Measurements from ENCODE around the gene OBP2A. TPM values are rescaled to one million over a fixed set of nuclear protein-coding genes. Genes with fewer than 3 reads are reported as not detected.

Gene OBP2A
- total RNA-seq, 4 donors from 2014 or later: not detected

DNA sequence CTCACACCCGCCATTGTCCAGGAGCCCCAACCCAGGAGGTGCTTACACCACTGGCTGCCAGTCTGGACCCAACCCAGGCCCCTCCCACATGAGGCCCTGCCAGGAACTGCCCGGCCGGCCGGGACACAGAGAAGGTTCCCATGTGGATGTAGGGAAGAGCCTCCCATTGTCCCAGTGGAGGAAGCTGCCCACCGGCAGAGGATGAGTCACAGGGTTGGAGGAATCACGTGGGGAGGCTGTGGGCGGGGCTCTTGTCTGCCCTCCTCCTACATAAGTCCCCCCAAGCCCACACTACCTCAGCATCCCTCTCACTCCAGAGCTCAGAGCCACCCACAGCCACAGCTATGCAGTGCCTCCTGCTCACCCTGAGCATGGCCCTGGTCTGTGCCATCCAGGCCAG, 41.7 kb downstream of the OBP2A start:
- 21% methylated on average over 3 of the region's 7 CpGs; no CpG with 5 or more reads in 1 of the 2 donors for WGBS, 2 donors
- TF ChIP-seq CTCF (IDR thresholded peaks at IDR 0.05) (no peak), POLR2A (IDR thresholded peaks at IDR 0.05) (no peak)
- no peaks in the 10 kb centered on the region for H3K4me1 ChIP-seq
- H3K27me3 ChIP-seq: no peaks in the 10 kb centered on the region
- no peaks in the 10 kb centered on the region for H3K36me3 ChIP-seq
- H3K9me3 ChIP-seq: no peaks in the 10 kb centered on the region
- H3K4me3 ChIP-seq (replicated peaks in 1 of 3): no peak overlapping the region
- DNase-seq: no peak
- H3K27ac ChIP-seq: no peak overlapping the region
- intact Hi-C loops (cut with DNase I): no loop called here

- no peak for DNase-seq
- H3K9me3 ChIP-seq: no peaks in the 10 kb centered on the region
- TF ChIP-seq POLR2A (IDR thresholded peaks at IDR 0.05): no peak
- no peak for TF ChIP-seq CTCF (IDR thresholded peaks at IDR 0.05)
- H3K27me3 ChIP-seq: no peaks in the 10 kb centered on the region
- no peaks in the 10 kb centered on the region for H3K36me3 ChIP-seq
- H3K4me1 ChIP-seq: no peaks in the 10 kb centered on the region
- intact Hi-C loops (cut with DNase I): no loop called here
- no peak overlapping the region for H3K4me3 ChIP-seq (replicated peaks in 1 of 3)
- 95% methylated on average over 8 of the region's 9 CpGs; no CpG with 5 or more reads in 1 of the 2 donors for WGBS, 2 donors
- H3K27ac ChIP-seq: no peak overlapping the region
Measured at GRCh38 chr9:135588371-135588770, 42.4 kb downstream of the OBP2A start.

DNA sequence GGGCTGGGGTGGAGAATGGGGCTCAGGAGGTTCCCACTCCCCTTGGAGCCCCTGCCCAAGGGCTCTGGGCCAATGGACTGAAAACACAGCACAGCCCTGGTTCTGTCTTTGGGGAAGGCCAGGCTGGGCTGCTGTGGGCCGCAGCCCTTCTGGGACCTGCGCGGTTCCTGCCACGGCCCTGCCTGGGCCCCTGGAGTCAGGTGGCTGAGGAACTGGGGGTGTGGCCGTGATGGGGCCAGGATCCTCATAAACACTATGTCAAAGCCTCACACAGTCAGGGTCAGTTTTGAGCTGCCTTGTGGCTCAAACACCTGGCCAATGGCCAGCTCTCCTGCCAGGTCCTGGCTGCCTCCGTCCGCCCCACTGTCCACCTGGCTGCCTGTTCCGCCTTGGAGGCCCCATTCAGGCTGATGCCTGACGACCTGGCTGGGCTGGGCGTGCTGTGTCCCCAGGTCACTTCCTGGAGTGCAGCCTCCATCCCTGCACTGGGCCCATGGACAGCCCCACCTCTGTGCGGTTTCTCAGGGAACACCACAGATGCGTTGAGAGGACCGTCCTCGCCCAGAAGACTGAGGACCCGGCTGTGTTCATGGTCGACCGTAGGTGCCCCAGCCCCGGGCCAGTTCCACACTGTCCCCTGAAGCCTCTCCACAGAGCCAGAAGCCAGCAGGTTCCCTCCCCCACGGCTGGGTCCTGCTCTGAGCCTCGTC, 43.1 kb downstream of the OBP2A start:
- H3K27ac ChIP-seq: no peak overlapping the region
- H3K27me3 ChIP-seq: no peaks in the 10 kb centered on the region
- no peaks in the 10 kb centered on the region for H3K9me3 ChIP-seq
- 86 to 100% methylated on average over 2 to 5 of the region's 20 CpGs for WGBS, 2 donors
- no peaks in the 10 kb centered on the region for H3K36me3 ChIP-seq
- no peak for DNase-seq
- no peak overlapping the region for H3K4me3 ChIP-seq (replicated peaks in 1 of 3)
- TF ChIP-seq CTCF (IDR thresholded peaks at IDR 0.05) (no peak), POLR2A (IDR thresholded peaks at IDR 0.05) (no peak)
- intact Hi-C loops (cut with DNase I): no loop called here
- no peaks in the 10 kb centered on the region for H3K4me1 ChIP-seq

DNA sequence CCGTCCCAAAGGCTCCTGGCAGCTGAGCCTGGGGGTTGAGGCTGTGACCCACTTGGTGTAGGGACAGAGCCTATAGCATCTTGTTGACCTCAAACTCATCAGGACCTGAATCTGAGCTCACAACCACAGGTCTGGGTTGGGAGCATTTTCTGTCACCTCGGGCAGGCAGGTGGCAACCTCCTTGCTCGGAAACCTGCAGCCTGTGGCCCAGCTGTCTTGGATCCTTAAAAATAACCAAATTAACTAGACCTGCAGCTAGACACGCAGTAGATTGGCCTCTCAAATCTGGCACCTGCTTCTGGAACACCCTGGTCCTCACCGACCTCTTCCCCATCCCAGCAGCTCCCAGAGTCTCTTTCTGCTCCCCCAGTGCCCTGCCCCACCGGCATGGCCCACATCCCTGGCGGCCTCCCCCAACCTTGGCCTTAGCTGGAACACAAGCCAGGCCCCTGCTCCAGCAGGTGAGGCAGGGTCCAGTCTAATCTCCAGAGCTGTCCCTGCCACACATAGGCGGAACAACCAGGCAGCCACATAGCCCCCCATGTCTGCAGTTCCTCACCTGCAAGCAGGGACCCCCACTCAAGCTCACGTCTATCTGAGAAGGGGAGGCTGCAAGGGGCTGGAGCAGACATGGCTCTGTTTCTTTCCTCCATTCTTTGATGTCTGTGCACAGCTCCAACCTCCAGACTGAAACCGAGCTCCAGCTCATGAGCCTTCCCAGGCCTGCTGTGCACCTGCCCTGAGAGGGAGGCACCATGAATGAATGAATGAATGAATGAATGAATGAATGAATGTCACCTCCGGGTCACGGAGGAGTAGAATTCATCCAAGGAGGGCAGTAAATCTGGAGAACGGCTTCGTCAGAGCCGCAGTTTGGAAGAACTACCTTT, 43.9 kb downstream of the OBP2A start:
- H3K27me3 ChIP-seq: no peaks in the 10 kb centered on the region
- intact Hi-C loops (cut with DNase I): no loop called here
- H3K9me3 ChIP-seq: no peaks in the 10 kb centered on the region
- H3K27ac ChIP-seq: no peak overlapping the region
- TF ChIP-seq POLR2A (IDR thresholded peaks at IDR 0.05): no peak
- no peak for TF ChIP-seq CTCF (IDR thresholded peaks at IDR 0.05)
- no peak overlapping the region for H3K4me3 ChIP-seq (replicated peaks in 1 of 3)
- 77 to 84% methylated on average over 14 of the region's 15 CpGs for WGBS, 2 donors
- H3K36me3 ChIP-seq: no peaks in the 10 kb centered on the region
- H3K4me1 ChIP-seq: no peaks in the 10 kb centered on the region
- no peak for DNase-seq
